HepG2 (cell line): ENCODE measurements around the gene TSEN54.

ENCODE experiments used
- CHD4 ChIP-seq: fragments of 200-600 bp; sonication (generic); IDR thresholded peaks from 2 replicates; pipeline ENCODE4 v1.7.0; 2017; ENCODE audit warnings: mild to moderate bottlenecking, low read length, borderline replicate concordance
- ERF ChIP-seq: IDR thresholded peaks from 2 replicates; pipeline ENCODE4 v1.6.1; 2018; ENCODE audit warnings: missing biosample characterization, missing genetic modification reagents
- KAT8 ChIP-seq: IDR thresholded peaks from 2 replicates; pipeline ENCODE4 v1.6.1; 2016; ENCODE audit warnings: missing genetic modification reagents, missing compliant biosample characterization
- NR2F2 ChIP-seq: IDR thresholded peaks from 2 replicates; pipeline ENCODE4 v1.6.1; 2012; ENCODE audit warnings: low read depth, inconsistent platforms, borderline replicate concordance
- PRPF4 ChIP-seq: fragments of 200-400 bp; formaldehyde crosslinking; IDR thresholded peaks from 2 replicates; pipeline ENCODE4 v1.6.1; 2016; ENCODE audit warnings: low read length, low read depth; ENCODE audit not compliant: poor library complexity, severe bottlenecking
- TCF7L2 ChIP-seq: IDR thresholded peaks from 2 replicates; pipeline ENCODE4 v1.6.1; 2011; ENCODE audit warnings: mild to moderate bottlenecking, low read depth, low read length, moderate library complexity
- ZBTB42 ChIP-seq: sonication (generic); formaldehyde crosslinking; IDR thresholded peaks from 2 replicates; pipeline ENCODE4 v1.5.0; 2020; ENCODE audit warnings: mild to moderate bottlenecking, missing genetic modification reagents
- ZBTB8A ChIP-seq: sonication (generic); formaldehyde crosslinking; IDR thresholded peaks from 2 replicates; pipeline ENCODE4 v1.4.0; 2020; ENCODE audit warnings: mild to moderate bottlenecking, low read depth, missing genetic modification reagents, borderline replicate concordance
- ZFP36 ChIP-seq: fragments of 150-350 bp; IDR thresholded peaks from 2 replicates; pipeline ENCODE4 v1.6.1; 2018; ENCODE audit warnings: borderline replicate concordance, low read length, low read depth; ENCODE audit not compliant: partially characterized antibody

GRCh38 chr17:75507733-75508719, 8.3 kb upstream of the TSEN54 start:
- TF ChIP-seq ZBTB42 (CRISPR knock-in tag), result no peak
- TF ChIP-seq PRPF4, result no peak
- TF ChIP-seq TCF7L2, result no peak
- no peak for TF ChIP-seq CHD4
- no peak for TF ChIP-seq ZFP36
- no peak for TF ChIP-seq ERF (CRISPR knock-in tag)
- TF ChIP-seq NR2F2, result no peak
- TF ChIP-seq KAT8 (CRISPR knock-in tag), result no peak
- TF ChIP-seq ZBTB8A (CRISPR knock-in tag), result no peak
